ENCODE measurements around the gene SNCA. TPM values are rescaled to one million over a fixed set of nuclear protein-coding genes. Genes with fewer than 3 reads are reported as not detected.

SNCA gene
- total RNA-seq, 1 experiment from 2014 or later, result 6.0 TPM

DNA sequence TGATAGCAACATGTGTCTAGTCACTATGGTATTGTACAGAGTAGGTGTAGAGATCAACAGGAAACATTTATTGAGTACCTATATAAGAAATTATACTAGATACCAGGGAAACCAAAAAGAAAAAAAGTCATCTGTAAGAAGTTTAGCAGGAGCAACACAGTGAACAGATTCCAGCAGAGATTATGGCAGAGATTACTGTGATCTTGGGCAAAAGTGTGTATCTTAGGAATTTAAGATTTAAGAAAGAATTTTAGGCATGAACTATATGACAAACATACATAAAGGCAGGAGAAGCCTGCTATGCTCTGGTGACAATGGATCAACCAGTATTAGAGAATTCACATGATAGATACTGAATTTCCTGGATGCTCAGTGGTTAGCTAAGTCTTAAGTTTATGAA is 37.9 kb downstream of the SNCA start:
- no peaks in the 10 kb centered on the region for H3K4me1 ChIP-seq (ENCODE audit: control insufficient read depth, insufficient read depth, low read length)
- ATAC-seq (no peak), DNase-seq (ENCODE audit: low read depth, low spot score) (no peak)
- intact Hi-C loops (cut with micrococcal nuclease; ENCODE audit: unreplicated experiment) (no loop called here), in situ Hi-C loops (cut with HindIII; ENCODE audit: low pct_unique_long_range_greater_than_20kb, low sequenced_read_pairs) (no loop called here)
- no peaks in the 10 kb centered on the region for H3K9me3 ChIP-seq (ENCODE audit: control insufficient read depth, insufficient read depth, low read depth, low read length)
- TF ChIP-seq TCF7L2 (IDR thresholded peaks at IDR 0.05; ENCODE audit: low read depth, low read length) (no peak), SIN3A (IDR thresholded peaks at IDR 0.05; ENCODE audit: borderline replicate concordance, insufficient read depth, low read depth, low read length) (no peak), POLR2AphosphoS5 (IDR thresholded peaks at IDR 0.05; ENCODE audit: low read depth, low read length) (no peak)
- TF ChIP-seq, protein P1, sequence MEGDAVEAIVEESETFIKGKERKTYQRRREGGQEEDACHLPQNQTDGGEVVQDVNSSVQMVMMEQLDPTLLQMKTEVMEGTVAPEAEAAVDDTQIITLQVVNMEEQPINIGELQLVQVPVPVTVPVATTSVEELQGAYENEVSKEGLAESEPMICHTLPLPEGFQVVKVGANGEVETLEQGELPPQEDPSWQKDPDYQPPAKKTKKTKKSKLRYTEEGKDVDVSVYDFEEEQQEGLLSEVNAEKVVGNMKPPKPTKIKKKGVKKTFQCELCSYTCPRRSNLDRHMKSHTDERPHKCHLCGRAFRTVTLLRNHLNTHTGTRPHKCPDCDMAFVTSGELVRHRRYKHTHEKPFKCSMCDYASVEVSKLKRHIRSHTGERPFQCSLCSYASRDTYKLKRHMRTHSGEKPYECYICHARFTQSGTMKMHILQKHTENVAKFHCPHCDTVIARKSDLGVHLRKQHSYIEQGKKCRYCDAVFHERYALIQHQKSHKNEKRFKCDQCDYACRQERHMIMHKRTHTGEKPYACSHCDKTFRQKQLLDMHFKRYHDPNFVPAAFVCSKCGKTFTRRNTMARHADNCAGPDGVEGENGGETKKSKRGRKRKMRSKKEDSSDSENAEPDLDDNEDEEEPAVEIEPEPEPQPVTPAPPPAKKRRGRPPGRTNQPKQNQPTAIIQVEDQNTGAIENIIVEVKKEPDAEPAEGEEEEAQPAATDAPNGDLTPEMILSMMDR (IDR thresholded peaks at IDR 0.05), result no peak
- TF ChIP-seq, protein P2, sequence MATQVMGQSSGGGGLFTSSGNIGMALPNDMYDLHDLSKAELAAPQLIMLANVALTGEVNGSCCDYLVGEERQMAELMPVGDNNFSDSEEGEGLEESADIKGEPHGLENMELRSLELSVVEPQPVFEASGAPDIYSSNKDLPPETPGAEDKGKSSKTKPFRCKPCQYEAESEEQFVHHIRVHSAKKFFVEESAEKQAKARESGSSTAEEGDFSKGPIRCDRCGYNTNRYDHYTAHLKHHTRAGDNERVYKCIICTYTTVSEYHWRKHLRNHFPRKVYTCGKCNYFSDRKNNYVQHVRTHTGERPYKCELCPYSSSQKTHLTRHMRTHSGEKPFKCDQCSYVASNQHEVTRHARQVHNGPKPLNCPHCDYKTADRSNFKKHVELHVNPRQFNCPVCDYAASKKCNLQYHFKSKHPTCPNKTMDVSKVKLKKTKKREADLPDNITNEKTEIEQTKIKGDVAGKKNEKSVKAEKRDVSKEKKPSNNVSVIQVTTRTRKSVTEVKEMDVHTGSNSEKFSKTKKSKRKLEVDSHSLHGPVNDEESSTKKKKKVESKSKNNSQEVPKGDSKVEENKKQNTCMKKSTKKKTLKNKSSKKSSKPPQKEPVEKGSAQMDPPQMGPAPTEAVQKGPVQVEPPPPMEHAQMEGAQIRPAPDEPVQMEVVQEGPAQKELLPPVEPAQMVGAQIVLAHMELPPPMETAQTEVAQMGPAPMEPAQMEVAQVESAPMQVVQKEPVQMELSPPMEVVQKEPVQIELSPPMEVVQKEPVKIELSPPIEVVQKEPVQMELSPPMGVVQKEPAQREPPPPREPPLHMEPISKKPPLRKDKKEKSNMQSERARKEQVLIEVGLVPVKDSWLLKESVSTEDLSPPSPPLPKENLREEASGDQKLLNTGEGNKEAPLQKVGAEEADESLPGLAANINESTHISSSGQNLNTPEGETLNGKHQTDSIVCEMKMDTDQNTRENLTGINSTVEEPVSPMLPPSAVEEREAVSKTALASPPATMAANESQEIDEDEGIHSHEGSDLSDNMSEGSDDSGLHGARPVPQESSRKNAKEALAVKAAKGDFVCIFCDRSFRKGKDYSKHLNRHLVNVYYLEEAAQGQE (IDR thresholded peaks at IDR 0.05; ENCODE audit: insufficient read depth in 1 of 2, low read depth in 2 of 2, low read length in 1 of 2), result no peak
- H3K27ac ChIP-seq (ENCODE audit: low read length), result no peak overlapping the region
- POLR2A ChIA-PET, result no interaction called here
- no peaks in the 10 kb centered on the region for H3K36me3 ChIP-seq (ENCODE audit: control insufficient read depth, insufficient read depth, low read length)
- no peak overlapping the region for H3K4me3 ChIP-seq (ENCODE audit: low read depth in 2 of 2, low read length in 2 of 2)
- CTCF ChIA-PET, result no interaction called here
- no TSS peak for BruUV-seq (replicated peaks)
- H3K27me3 ChIP-seq (ENCODE audit: control insufficient read depth, insufficient read depth, low read length), result no peaks in the 10 kb centered on the region

DNA sequence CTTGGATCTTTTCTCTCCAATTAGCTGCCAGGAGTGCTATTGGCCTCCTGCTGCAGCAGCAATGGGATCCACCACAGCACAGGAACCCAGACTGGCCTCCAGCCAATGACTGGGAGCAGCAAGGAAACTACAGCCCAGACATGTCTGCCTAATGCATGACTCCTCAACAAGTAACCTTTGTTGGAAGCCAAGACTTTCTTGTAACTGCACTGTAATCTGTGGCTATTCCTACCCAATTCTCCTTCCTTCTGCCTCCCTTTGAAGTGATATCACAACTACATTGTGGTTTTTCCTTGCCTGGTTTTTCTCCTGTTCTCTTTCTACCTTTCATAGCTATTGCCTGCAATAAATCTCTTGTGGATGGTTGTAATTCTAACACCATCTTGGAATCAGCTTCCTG is 39.8 kb downstream of the SNCA start:
- no TSS peak for BruUV-seq (replicated peaks)
- H3K36me3 ChIP-seq (ENCODE audit: control insufficient read depth, insufficient read depth, low read length), result no peaks in the 10 kb centered on the region
- ChIA-PET POLR2A (no interaction called here), CTCF (no interaction called here)
- in situ Hi-C loops (cut with HindIII; ENCODE audit: low pct_unique_long_range_greater_than_20kb, low sequenced_read_pairs), result no loop called here
- TF ChIP-seq POLR2AphosphoS5 (IDR thresholded peaks at IDR 0.05; ENCODE audit: low read depth, low read length) (no peak), SIN3A (IDR thresholded peaks at IDR 0.05; ENCODE audit: borderline replicate concordance, insufficient read depth, low read depth, low read length) (no peak), TCF7L2 (IDR thresholded peaks at IDR 0.05; ENCODE audit: low read depth, low read length) (no peak)
- TF ChIP-seq, protein P2 (IDR thresholded peaks at IDR 0.05; ENCODE audit: insufficient read depth in 1 of 2, low read depth in 2 of 2, low read length in 1 of 2), result no peak
- TF ChIP-seq, protein P1 (IDR thresholded peaks at IDR 0.05), result no peak
- H3K4me1 ChIP-seq (ENCODE audit: control insufficient read depth, insufficient read depth, low read length), result no peaks in the 10 kb centered on the region
- no peak overlapping the region for H3K4me3 ChIP-seq (ENCODE audit: low read depth in 2 of 2, low read length in 2 of 2)
- H3K9me3 ChIP-seq (ENCODE audit: control insufficient read depth, insufficient read depth, low read depth, low read length), result no peaks in the 10 kb centered on the region
- DNase-seq (ENCODE audit: low read depth, low spot score) (no peak), ATAC-seq (no peak)
- intact Hi-C loops (cut with micrococcal nuclease; ENCODE audit: unreplicated experiment), result no loop called here
- no peaks in the 10 kb centered on the region for H3K27me3 ChIP-seq (ENCODE audit: control insufficient read depth, insufficient read depth, low read length)
- no peak overlapping the region for H3K27ac ChIP-seq (ENCODE audit: low read length)

Measured in Panc1 (cell line).